ENCODE results near the gene TSHZ1.

The TSHZ1 gene

GRCh38 chr18:75247611-75248421 lies 37.2 kb downstream of the TSHZ1 start:
- CTCF ChIA-PET, result interaction anchor here (0.6 kb wide), 1 partner anchor 10 kb away, joined by 3 read pairs; no protein-coding TSS in a partner anchor
- TF ChIP-seq ZNF335 (tag by site-specific recombination; conservative IDR thresholded peaks at IDR 0.05) (peak; percentile 78), ZNF548 (tag by site-specific recombination; IDR thresholded peaks at IDR 0.05) (no peak)
- Histone ChIP-seq H3K27ac (ENCODE audit: extremely low read depth, low read depth, low read length) (peak overlapping the region; percentile 73), H3K4me1 (ENCODE audit: control insufficient read depth, insufficient read depth, low read length) (peaks cover 29% of the 10 kb centered on the region), H3K9me3 (ENCODE audit: control insufficient read depth, insufficient read depth, low read depth, low read length) (no peaks in the 10 kb centered on the region), H3K4me3 (ENCODE audit: low read depth, low read length) (peak overlapping the region; percentile 20; the same call in 1 of the 2 replicates), H3K36me3 (ENCODE audit: control insufficient read depth in 2 of 2, insufficient read depth in 1 of 2, low read length in 2 of 2) (no peaks in the 10 kb centered on the region)
- POLR2A ChIA-PET, result no interaction called here

- Histone ChIP-seq H3K4me1 (ENCODE audit: control insufficient read depth, insufficient read depth, low read length) (peaks cover 31% of the 10 kb centered on the region), H3K27ac (ENCODE audit: extremely low read depth, low read depth, low read length) (peak overlapping the region; percentile 73), H3K4me3 (ENCODE audit: low read depth, low read length) (no peak overlapping the region), H3K36me3 (ENCODE audit: control insufficient read depth in 2 of 2, insufficient read depth in 1 of 2, low read length in 2 of 2) (no peaks in the 10 kb centered on the region), H3K9me3 (ENCODE audit: control insufficient read depth, insufficient read depth, low read depth, low read length) (no peaks in the 10 kb centered on the region)
- ChIA-PET POLR2A (no interaction called here), CTCF (no interaction called here)
- no peak for TF ChIP-seq ZNF792 (tag by site-specific recombination; IDR thresholded peaks at IDR 0.05)
- TF ChIP-seq ZNF138 (tag by site-specific recombination; IDR thresholded peaks at IDR 0.05; ENCODE audit: borderline replicate concordance), result no peak
- TF ChIP-seq TSHZ1 (tag by site-specific recombination; IDR thresholded peaks at IDR 0.05; ENCODE audit: borderline replicate concordance), result no peak
- TF ChIP-seq ZNF2 (tag by site-specific recombination; IDR thresholded peaks at IDR 0.05), result no peak
- TF ChIP-seq ZNF561 (tag by site-specific recombination; IDR thresholded peaks at IDR 0.05; ENCODE audit: borderline replicate concordance), result no peak
- TF ChIP-seq ZNF18 (tag by site-specific recombination; IDR thresholded peaks at IDR 0.05), result no peak
- no peak for TF ChIP-seq ZBTB1 (tag by site-specific recombination; IDR thresholded peaks at IDR 0.05)
- 0 out of 2 replicates have a peak, but pooled peaks have one; percentile 11 for TF ChIP-seq SP7 (tag by site-specific recombination; IDR thresholded peaks at IDR 0.05)
- TF ChIP-seq ZNF423 (tag by site-specific recombination; IDR thresholded peaks at IDR 0.05), result peak; percentile 25; the same call in 1 of the 2 replicates
- no peak for TF ChIP-seq ZNF184 (tag by site-specific recombination; IDR thresholded peaks at IDR 0.05)
- TF ChIP-seq OSR2 (tag by site-specific recombination; IDR thresholded peaks at IDR 0.05), result no peak
- 0 out of 2 replicates have a peak, but pooled peaks have one; percentile 35 for TF ChIP-seq PRDM4 (tag by site-specific recombination; IDR thresholded peaks at IDR 0.05)
- TF ChIP-seq TCF7L2 (IDR thresholded peaks at IDR 0.05; ENCODE audit: borderline replicate concordance, low read depth, low read length), result no peak
- TF ChIP-seq ZBTB7A (tag by site-specific recombination; IDR thresholded peaks at IDR 0.05; ENCODE audit: low read depth), result no peak
- no peak for TF ChIP-seq ZNF639 (tag by site-specific recombination; IDR thresholded peaks at IDR 0.05)
- 0 out of 2 replicates have a peak, but pooled peaks have one; percentile 25 for TF ChIP-seq FEZF1 (tag by site-specific recombination; IDR thresholded peaks at IDR 0.05)
- TF ChIP-seq ZNF629 (tag by site-specific recombination; IDR thresholded peaks at IDR 0.05), result 0 out of 2 replicates have a peak, but pooled peaks have one; percentile 14
- TF ChIP-seq PRDM1 (tag by site-specific recombination; IDR thresholded peaks at IDR 0.05), result peak; percentile 89
- TF ChIP-seq PRDM6 (tag by site-specific recombination; IDR thresholded peaks at IDR 0.05), result peak; percentile 79
- TF ChIP-seq TRIM28 (IDR thresholded peaks at IDR 0.05; ENCODE audit: borderline replicate concordance, low read length), result no peak
Measured at GRCh38 chr18:75248426-75249174, 38.0 kb downstream of the TSHZ1 start.

All from HEK293 (cell line).